Measurements from ENCODE around the gene KRTAP19-8. TPM values are rescaled to one million over a fixed set of nuclear protein-coding genes. Genes with fewer than 3 reads are reported as not detected.

Gene KRTAP19-8
- total RNA-seq, 2 experiments from 2014 or later = not detected

DNA sequence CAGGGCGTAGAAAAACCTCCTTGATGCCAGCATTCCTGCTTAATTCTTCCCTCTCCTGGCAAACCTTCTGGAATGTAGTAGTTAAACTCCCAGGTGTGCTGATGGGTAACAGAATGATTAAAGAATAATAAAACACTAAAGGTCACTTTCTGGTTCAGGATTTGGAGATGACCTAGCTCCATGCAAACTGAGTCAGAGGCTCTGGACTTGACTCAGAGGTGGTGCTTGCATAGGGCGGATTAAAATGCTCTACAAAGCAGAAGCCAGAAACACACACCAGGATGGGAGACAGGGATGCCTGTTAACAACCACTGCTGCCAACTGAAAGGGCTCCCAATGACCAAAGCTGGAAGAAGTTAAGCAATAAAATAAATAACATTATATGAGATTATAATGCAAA, 41.5 kb downstream of the KRTAP19-8 start:
- Mint-ChIP-seq H3K4me3 (no peak overlapping the region), H3K36me3 (ENCODE audit: low read depth) (no peaks in the 10 kb centered on the region), H3K4me1 (no peaks in the 10 kb centered on the region), H3K9me3 (no peaks in the 10 kb centered on the region), H3K27me3 (no peaks in the 10 kb centered on the region), H3K27ac (no peak overlapping the region)
- CTCF ChIA-PET = interaction anchor here (0.5 kb wide), 1 partner anchor 655 kb away, joined by 3 read pairs; no protein-coding TSS in a partner anchor
- DNase-seq = no peak
- POLR2A ChIA-PET = no interaction called here

GRCh38 chr21:30994932-30995331, 43.3 kb downstream of the KRTAP19-8 start:
- DNase-seq = no peak
- Mint-ChIP-seq H3K27me3 (no peaks in the 10 kb centered on the region), H3K9me3 (no peaks in the 10 kb centered on the region), H3K27ac (no peak overlapping the region), H3K4me3 (no peak overlapping the region), H3K36me3 (ENCODE audit: low read depth) (no peaks in the 10 kb centered on the region), H3K4me1 (no peaks in the 10 kb centered on the region)
- POLR2A ChIA-PET = no interaction called here
- CTCF ChIA-PET = no interaction called here

GRCh38 chr21:30990514-30991262, 47.6 kb downstream of the KRTAP19-8 start:
- DNase-seq = no peak
- Mint-ChIP-seq H3K4me3 (no peak overlapping the region), H3K27ac (no peak overlapping the region), H3K36me3 (ENCODE audit: low read depth) (no peaks in the 10 kb centered on the region), H3K4me1 (no peaks in the 10 kb centered on the region), H3K9me3 (no peaks in the 10 kb centered on the region), H3K27me3 (no peaks in the 10 kb centered on the region)
- POLR2A ChIA-PET = no interaction called here
- CTCF ChIA-PET = no interaction called here

DNA sequence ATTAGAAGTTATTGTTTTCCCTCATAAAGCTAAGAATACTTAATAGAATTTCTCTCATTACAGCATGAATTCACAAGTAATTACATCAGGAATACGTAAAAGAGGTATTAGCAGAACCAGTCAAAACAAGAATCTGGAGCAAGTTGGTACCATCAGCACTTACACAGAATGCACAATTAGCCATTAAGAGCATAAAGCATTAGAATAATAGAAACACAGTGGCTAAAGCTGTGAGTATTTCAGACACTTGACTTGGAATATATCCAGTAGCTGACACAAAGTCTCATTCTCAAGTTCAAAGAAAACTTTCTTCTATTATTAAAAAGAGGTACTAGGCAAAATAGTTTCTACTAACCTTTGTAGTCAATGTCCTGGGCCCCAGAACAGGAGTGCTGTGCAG, 49.6 kb downstream of the KRTAP19-8 start:
- H3K4me1 Mint-ChIP-seq = no peaks in the 10 kb centered on the region
- ChIA-PET POLR2A (no interaction called here), CTCF (interaction anchor here (1.4 kb wide), 1 partner anchor 10 kb away, joined by 3 read pairs; no protein-coding TSS in a partner anchor)
- DNase-seq = no peak
- no peaks in the 10 kb centered on the region for H3K9me3 Mint-ChIP-seq
- no peaks in the 10 kb centered on the region for H3K27me3 Mint-ChIP-seq
- H3K27ac Mint-ChIP-seq = no peak overlapping the region
- H3K4me3 Mint-ChIP-seq = no peak overlapping the region
- no peaks in the 10 kb centered on the region for H3K36me3 Mint-ChIP-seq (ENCODE audit: low read depth)

Other genes with a start within 250 kb of the KRTAP19-8 start
- not detected for gene KRTAP8-1, start 225.2 kb downstream of the KRTAP19-8 start, total RNA-seq
- not detected for gene KRTAP7-1, start 208.7 kb downstream of the KRTAP19-8 start, total RNA-seq
- not detected for gene KRTAP11-1, start 156.9 kb downstream of the KRTAP19-8 start, total RNA-seq

Measured in activated CD4-positive, alpha-beta memory T cell treated with anti-CD3 and anti-CD28 coated beads, Interleukin-2, amount 10 ng/mL, durations not matched to agents 7 days and 5 days (primary cell).